GM12872 (cell line): Measurements from ENCODE around the gene ADAMTS13.

Experiments used
- TF ChIP-seq, protein P1 (sequence below): IDR thresholded peaks from 3 replicates; pipeline ENCODE4 v1.5.1; 2011; ENCODE audit warnings: low read depth, mild to moderate bottlenecking, low read length, moderate library complexity; ENCODE audit not compliant: insufficient read depth

ADAMTS13 gene

GRCh38 chr9:133406480-133407307 lies 15.5 kb upstream of the ADAMTS13 start:
- TF ChIP-seq, protein P1, sequence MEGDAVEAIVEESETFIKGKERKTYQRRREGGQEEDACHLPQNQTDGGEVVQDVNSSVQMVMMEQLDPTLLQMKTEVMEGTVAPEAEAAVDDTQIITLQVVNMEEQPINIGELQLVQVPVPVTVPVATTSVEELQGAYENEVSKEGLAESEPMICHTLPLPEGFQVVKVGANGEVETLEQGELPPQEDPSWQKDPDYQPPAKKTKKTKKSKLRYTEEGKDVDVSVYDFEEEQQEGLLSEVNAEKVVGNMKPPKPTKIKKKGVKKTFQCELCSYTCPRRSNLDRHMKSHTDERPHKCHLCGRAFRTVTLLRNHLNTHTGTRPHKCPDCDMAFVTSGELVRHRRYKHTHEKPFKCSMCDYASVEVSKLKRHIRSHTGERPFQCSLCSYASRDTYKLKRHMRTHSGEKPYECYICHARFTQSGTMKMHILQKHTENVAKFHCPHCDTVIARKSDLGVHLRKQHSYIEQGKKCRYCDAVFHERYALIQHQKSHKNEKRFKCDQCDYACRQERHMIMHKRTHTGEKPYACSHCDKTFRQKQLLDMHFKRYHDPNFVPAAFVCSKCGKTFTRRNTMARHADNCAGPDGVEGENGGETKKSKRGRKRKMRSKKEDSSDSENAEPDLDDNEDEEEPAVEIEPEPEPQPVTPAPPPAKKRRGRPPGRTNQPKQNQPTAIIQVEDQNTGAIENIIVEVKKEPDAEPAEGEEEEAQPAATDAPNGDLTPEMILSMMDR, result peak; percentile 98

GRCh38 chr9:133408042-133408441 lies 14.1 kb upstream of the ADAMTS13 start:
- TF ChIP-seq, protein P1, result no peak

DNA sequence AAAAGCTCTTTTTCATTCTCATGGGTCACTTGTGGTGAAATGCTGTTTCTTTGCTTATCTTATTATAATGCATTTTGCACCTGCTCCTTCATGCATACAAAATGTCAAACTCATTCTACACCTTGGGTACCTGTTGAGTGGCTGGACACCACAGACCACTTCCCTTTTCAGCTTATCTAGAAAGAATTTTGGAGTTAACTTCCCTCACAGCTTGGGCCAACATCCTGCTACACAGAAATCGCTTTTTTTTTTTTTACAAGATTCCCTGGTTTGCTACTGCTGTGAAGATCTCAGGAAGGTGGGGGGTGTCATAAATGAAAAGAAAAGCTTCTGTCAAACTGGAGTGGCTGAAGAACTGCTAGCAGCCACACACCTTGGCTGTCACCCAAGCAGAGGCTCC lies 7.0 kb upstream of the ADAMTS13 start:
- TF ChIP-seq, protein P1, result no peak

GRCh38 chr9:133417541-133418461 lies 4.4 kb upstream of the ADAMTS13 start, which contains the start of gene REXO4:
TSS of gene REXO4 (minus strand) at chr9:133418010. CDS start at chr9:133417844, 166 bp downstream.
- TF ChIP-seq, protein P1, result no peak

DNA sequence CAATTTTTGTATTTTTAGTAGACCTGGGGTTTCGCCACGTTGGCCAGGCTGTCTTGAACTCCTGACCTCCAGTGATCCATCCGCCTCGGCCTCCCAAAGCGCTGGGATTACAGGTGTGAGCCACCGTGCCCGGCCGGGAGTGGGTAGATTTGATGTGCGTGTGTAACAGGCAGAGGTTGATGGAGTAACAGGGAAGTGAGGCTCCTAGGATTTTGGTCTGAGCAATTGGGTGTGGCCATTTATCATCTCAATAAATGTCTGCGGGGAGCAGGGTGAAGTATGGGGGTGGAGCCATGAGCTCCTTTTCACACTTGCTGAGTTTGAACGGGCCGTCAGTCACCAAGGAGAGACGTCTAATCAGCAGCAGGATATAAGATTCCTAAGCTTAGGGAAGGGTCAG lies 3.2 kb upstream of the ADAMTS13 start:
- TF ChIP-seq, protein P1, result no peak

- TF ChIP-seq, protein P1, result no peak
Measured at GRCh38 chr9:133420392-133420827, 1.8 kb upstream of the ADAMTS13 start.

DNA sequence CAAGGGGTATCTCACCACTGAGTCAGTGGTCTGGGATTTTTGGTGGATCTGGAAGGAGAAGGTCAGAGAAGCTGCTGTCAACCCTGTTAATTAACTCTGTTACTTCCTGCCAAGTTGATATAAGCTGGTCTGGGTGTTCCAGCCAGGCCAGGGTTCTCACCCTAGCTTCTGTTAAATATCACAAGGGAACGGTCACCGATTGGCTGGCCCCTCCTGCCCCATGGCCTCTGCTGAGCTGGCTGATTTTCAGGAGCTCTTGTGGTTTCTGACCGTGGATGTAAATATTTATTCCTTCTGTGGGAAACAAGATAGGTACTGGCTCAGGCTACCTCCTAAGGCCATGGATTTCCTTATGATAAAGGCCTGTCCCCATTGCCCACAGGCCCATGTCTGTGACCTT lies 1.0 kb downstream of the ADAMTS13 start:
- TF ChIP-seq, protein P1, result no peak
